ENCODE data around the gene ACTMAP. TPM values are rescaled to one million over a fixed set of nuclear protein-coding genes. Genes with fewer than 3 reads are reported as not detected.

The ACTMAP gene
- polyA plus RNA-seq, 2 donors, result 3.1 to 6.8 TPM

DNA sequence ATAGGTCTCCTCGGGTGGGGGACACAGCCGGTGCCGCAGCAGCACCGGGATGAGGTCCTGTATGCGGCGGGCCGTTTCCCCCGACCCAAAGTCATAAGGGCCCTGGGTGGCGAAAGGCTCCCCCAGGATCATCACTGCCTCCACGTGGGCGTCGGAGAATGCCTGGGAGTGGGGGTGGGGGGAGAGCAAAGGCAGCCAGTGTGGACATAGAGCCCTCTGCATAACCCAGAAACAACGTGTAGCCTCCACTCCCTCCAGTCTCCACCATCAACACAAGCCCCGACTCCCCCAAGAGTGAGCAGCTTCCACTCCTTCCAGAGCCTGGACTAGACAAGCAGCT is 58.1 kb downstream of the ACTMAP start:
- H3K27ac ChIP-seq (ENCODE audit: low read depth in 2 of 2, low read length in 1 of 2), result no peak overlapping the region
- WGBS, 2 donors, result 78 to 83% methylated on average over 14 of the region's 14 CpGs

DNA sequence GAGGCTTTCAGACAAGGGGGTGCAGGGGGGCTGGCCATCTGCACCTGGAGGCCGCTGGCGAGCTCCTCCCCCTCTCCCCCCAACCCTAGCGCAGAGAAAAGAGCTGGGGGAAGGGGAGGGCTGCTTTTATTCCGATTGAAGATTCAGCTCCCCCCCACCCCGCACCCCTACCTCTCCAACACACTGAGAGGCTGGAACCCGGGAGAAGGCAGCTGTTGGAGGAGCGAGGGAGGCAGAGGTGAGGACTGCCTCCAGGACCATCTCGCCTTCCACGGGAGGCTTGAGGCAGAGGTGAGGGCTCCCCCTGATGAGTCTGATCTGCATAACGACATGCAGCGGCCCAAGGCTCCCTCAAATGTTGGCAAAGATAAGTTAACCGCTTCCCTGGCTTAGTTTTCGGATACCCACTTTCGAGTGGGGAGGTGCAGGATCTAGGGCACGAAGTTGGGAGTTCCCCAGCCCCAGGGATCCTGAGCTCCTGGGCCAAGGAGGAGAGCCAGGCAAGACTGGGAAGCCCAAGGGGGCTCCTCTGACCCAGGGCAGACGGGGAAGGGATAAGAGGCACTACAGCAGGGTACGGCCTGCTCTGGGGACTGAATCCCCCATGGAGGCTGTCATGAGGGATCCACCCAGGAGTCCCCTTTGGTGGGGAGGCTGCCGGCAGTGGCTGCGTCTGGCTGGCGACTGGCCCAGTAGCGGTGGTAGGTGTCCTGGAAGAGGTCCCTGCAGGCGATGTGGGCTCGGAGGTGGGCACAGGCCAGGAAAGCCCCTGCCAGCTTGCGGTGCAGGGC is 58.7 kb downstream of the ACTMAP start:
- Histone ChIP-seq H3K27me3 (ENCODE audit: control insufficient read depth in 1 of 2, insufficient read depth in 2 of 2, low read length in 2 of 2) (no peaks in the 10 kb centered on the region), H3K27ac (ENCODE audit: low read depth in 2 of 2, low read length in 1 of 2) (peak overlapping the region; percentile 92 to 94), H3K4me1 (ENCODE audit: control insufficient read depth in 2 of 2, insufficient read depth in 2 of 2, low read length in 1 of 2) (peaks cover 3 to 19% of the 10 kb centered on the region in 2 donors), H3K9me3 (ENCODE audit: control insufficient read depth in 2 of 2, insufficient read depth in 1 of 2, low read depth in 1 of 2, low read length in 1 of 2) (no peaks in the 10 kb centered on the region), H3K4me3 (ENCODE audit: low read depth in 1 of 2, low read length in 2 of 2) (peak overlapping the region; percentile 48 to 54), H3K36me3 (ENCODE audit: control insufficient read depth in 2 of 2, insufficient read depth in 2 of 2, low read length in 1 of 2) (peaks cover 0 to 9% of the 10 kb centered on the region in 2 donors)
- WGBS, 2 donors, result 56 to 71% methylated on average over 22 to 23 of the region's 24 CpGs

More for the DNA sequence above, 58.1 kb downstream of the ACTMAP start:
- Histone ChIP-seq H3K9me3 (ENCODE audit: control insufficient read depth in 2 of 2, insufficient read depth in 1 of 2, low read depth in 1 of 2, low read length in 1 of 2) (no peaks in the 10 kb centered on the region), H3K4me3 (ENCODE audit: low read depth in 1 of 2, low read length in 2 of 2) (no peak overlapping the region), H3K36me3 (ENCODE audit: control insufficient read depth in 2 of 2, insufficient read depth in 2 of 2, low read length in 1 of 2) (peaks cover 0 to 9% of the 10 kb centered on the region in 2 donors), H3K4me1 (ENCODE audit: control insufficient read depth in 2 of 2, insufficient read depth in 2 of 2, low read length in 1 of 2) (peaks cover 3 to 19% of the 10 kb centered on the region in 2 donors), H3K27me3 (ENCODE audit: control insufficient read depth in 1 of 2, insufficient read depth in 2 of 2, low read length in 2 of 2) (no peaks in the 10 kb centered on the region)

Other genes starting within 250 kb of the ACTMAP start
- 10 to 100 TPM; 47.9 to 53.6 TPM for gene SHKBP1, start 173.6 kb downstream of the ACTMAP start, polyA plus RNA-seq
- 100 to 1,000 TPM in 1 of 2 donors, 10 to 100 TPM in 1; 69.9 to 117 TPM for gene LTBP4, start 149.1 kb downstream of the ACTMAP start, polyA plus RNA-seq
- 10 to 100 TPM in 1 of 2 donors, 1 to 10 TPM in 1; 9.0 to 14.4 TPM for gene NUMBL, start 59.8 kb downstream of the ACTMAP start, polyA plus RNA-seq
- gene COQ8B, start 33.6 kb downstream of the ACTMAP start, polyA plus RNA-seq, result 10 to 100 TPM; 18.4 to 27.2 TPM
- 100 to 1,000 TPM in 1 of 2 donors, 10 to 100 TPM in 1; 57.4 to 172 TPM for gene ITPKC, start 33.4 kb downstream of the ACTMAP start, polyA plus RNA-seq
- gene SNRPA, start 726 bp upstream of the ACTMAP start, polyA plus RNA-seq, result 10 to 100 TPM; 48.9 to 58.1 TPM
- 1 to 10 TPM in 1 of 2 donors, under 1 TPM in 1; 0.47 to 1.8 TPM for gene MIA, start 25.0 kb upstream of the ACTMAP start, polyA plus RNA-seq
- gene RAB4B, start 27.8 kb upstream of the ACTMAP start, polyA plus RNA-seq, result 10 to 100 TPM; 30.9 to 41.8 TPM
- 10 to 100 TPM; 36.3 to 44.7 TPM for gene EGLN2, start 48.7 kb upstream of the ACTMAP start, polyA plus RNA-seq
- gene CYP2A6, start 100.0 kb upstream of the ACTMAP start, polyA plus RNA-seq, result not detected
- gene CYP2A7, start 131.8 kb upstream of the ACTMAP start, polyA plus RNA-seq, result under 1 TPM in 1 of 2 donors, not detected in 1; 0.20 TPM
- gene CYP2B6, start 240.8 kb upstream of the ACTMAP start, polyA plus RNA-seq, result not detected

All from esophagus (tissue), 2 donors.